Measurements from ENCODE around the gene DNAJC4.

GRCh38 chr11:64225608-64226506, 4.5 kb upstream of the DNAJC4 start, which contains the start of the genes NUDT22 and TRPT1:
- TF ChIP-seq MAX (IDR thresholded peaks at IDR 0.05; ENCODE audit: low read depth, low read length) (peak; percentile 78), POLR2A (IDR thresholded peaks at IDR 0.05; ENCODE audit: extremely low read depth, insufficient read length) (peak; percentile 77), CTCF (IDR thresholded peaks at IDR 0.05; ENCODE audit: low read depth, low read length) (peak; percentile 25)
